RKO (cell line): ENCODE measurements around the gene AMER2.
"Not testable (repeated sequence)": the region's sequence is repeated elsewhere in the genome, so short reads cannot be mapped to it uniquely, and the experiment has no call there.

Experiments
- DNase-seq: peaks from one replicate; pipeline ENCODE4 v3.0.0-alpha.2; 2016; ENCODE audit warnings: low spot score

AMER2 gene

GRCh38 chr13:25181597-25181996 lies 9.5 kb upstream of the AMER2 start:
- DNase-seq, result no peak

GRCh38 chr13:25180775-25181537 lies 8.9 kb upstream of the AMER2 start:
- no peak for DNase-seq

DNA sequence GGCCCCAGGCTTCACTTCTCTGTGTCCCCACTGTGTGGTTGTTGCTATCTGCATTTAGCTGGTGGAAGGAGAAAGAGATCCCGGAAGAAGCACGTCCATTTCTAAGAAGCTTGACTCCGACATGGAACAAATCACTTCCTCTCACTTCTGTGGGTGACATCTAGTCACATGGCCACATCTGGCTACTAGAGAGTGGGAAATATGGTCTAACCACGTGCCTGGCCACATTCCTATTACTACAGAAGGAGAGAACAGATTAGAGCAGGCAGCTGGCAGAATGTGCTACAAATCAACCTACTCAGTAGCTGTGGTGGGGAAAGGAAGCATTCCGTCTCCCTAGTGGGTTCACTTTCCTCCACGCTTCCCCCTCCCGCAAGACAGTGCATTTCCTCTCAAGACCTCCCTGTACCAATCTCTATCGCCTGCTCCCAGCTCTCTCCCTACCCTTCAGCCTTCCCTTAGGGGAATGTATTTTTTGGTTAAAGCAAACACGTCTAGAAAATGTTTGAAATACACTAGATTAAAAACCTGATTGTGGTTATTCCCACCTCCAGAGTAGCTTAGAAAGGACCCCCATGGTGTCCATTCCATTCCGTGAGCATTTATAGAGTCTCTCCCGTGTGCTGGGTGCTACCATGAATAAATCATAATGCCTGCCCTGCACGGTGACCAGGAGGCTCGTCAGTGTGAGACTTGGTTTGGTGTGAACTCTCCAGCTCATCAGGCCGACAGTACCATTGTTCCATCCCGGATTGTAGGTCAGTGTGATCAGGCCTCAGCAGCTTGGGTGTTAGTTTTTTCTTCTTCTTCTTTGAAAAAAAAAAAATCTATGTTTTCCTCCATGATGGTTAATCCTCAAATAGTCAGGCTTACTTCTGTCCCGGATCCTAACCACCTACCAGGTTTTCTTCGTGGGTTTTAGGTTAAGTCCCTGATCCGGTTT lies 8.0 kb upstream of the AMER2 start:
- no peak for DNase-seq

GRCh38 chr13:25179011-25179410 lies 6.9 kb upstream of the AMER2 start:
- no peak for DNase-seq

DNA sequence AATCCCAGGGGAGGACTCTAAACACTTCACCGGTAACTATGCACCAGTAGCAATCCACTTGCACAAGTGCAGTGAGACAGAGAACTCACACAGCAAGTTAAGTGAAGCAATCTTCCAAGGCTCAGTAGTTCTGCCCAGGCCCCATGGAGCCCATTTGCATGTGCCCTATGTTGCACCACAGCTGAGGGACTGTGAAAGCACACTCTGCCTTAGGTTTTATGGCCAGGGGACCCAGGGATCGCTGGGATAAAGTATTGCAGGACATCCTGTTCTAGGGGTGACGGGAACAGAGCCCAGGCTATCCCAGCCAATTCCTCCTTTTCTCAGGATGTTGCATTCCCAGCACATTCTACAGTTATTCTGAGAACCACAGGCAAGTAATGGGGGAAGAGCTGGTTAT lies 6.0 kb upstream of the AMER2 start:
- no peak for DNase-seq

GRCh38 chr13:25177636-25178035 lies 5.5 kb upstream of the AMER2 start:
- no peak for DNase-seq

- DNase-seq, result no peak
These were observed 4.9 kb upstream of the AMER2 start for GRCh38 chr13:25177012-25177411.

GRCh38 chr13:25175431-25175830 lies 3.3 kb upstream of the AMER2 start:
- no peak for DNase-seq

- no peak for DNase-seq
These were observed 2.9 kb upstream of the AMER2 start for GRCh38 chr13:25175026-25175425.

DNA sequence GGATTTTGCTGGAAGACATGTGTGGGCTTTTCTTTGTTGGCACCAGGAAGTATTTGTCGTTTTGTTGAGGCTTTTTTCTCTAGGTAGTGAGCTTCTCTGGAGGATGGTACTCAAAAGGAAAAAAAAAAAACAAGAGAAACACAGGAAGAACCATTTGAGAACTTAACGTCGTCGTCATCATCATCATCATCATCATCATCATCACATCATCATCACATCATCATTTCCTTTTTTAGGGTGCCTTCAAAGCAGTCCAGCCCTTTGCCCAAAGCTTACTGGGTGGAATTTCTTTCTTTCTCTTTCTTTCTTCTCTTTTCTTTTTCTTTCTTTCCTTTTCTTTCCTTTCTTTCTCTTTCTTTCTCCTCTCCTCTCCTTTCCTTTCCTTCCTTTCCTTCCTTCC lies 2.2 kb upstream of the AMER2 start:
- DNase-seq, result no peak

DNA sequence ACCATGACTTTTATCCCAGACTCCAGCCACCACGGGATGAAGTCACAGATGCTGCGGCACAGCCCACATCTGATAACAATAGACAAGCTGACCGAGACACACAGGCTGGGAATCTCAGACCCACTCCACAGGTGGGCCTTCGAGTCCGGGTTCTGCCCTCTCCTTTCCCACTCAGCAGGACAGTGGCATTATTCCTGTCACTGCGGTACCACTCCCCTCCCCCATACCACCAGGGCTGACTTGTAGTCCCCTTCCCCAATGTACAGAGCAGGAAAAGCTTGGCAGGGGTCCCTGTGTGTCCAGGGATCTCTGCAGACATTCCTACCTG lies 179 bp upstream of the AMER2 start:
- DNase-seq, result no peak

- DNase-seq, result no peak
These were observed 945 bp downstream of the AMER2 start for GRCh38 chr13:25171170-25171516.

- no peak for DNase-seq
These were observed 1.5 kb downstream of the AMER2 start for GRCh38 chr13:25170554-25171111.

GRCh38 chr13:25169951-25170553 lies 2.0 kb downstream of the AMER2 start:
- no peak for DNase-seq

DNA sequence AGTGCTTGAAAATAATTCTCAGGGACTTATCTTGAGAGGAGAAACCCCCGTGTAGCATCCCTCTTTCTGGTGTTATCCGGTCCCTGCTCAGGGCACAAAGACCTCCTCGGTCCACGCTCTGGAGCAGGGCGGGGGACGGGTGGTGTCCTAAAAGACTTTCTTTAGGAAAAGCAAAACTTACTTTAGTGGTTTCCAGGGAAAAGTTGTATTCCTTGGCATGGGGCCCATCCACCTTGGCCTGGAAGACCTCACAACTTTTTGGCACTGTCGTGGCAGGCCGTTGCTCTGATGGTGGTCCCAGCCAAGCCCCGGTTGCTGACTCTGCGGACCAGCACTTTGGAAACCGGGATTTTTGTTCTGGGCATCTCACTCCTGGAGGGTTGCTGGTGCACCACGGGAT lies 2.7 kb downstream of the AMER2 start:
- no peak for DNase-seq

GRCh38 chr13:25168790-25169189 lies 3.3 kb downstream of the AMER2 start:
- no peak for DNase-seq

GRCh38 chr13:25167382-25168174 lies 4.5 kb downstream of the AMER2 start:
- DNase-seq, result peak; percentile 8

GRCh38 chr13:25166306-25166705 lies 5.8 kb downstream of the AMER2 start:
- DNase-seq, result no peak

GRCh38 chr13:25165663-25166062 lies 6.4 kb downstream of the AMER2 start:
- DNase-seq, result no peak

DNA sequence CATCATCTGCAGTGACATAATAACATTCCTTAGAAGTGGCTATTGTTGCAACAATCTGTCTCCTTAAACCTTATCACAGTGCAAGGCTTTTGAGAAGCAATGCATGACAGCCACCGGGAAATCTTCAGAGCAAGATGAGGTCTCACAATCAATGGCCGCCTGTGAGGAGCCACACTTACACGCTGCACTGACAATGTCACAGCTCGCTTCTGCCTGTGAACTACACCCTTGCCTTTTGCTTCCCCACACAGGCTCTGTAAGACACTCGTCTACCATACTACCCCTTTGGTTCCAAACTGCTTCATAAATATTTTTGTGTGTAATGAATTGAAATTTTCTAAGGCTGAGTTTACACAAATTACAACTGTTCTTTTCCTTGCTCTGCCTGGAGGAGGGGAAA lies 6.9 kb downstream of the AMER2 start:
- DNase-seq, result not testable (repeated sequence)

- no peak for DNase-seq
These were observed 14.4 kb downstream of the AMER2 start for GRCh38 chr13:25157681-25158080.

DNA sequence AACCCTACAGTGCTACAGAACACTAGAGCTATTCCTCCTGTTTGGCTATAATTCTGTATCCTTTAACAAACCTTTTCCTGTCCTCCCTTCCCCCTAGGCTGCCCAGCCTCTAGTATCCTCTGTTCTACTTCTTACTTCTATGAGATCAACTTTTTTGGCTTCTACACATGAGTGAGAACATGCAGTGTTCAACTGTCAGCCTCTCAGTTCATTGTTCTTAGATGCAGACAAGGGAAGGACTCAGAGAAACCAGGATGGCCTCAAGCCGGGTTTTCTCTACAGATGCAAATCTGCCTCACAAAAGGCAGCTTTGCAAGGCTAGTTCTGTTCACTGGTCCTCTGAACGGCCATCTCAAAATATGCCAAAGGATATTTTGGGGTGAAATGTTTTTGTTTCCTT lies 18.4 kb downstream of the AMER2 start:
- no peak for DNase-seq
